ENCODE measurements around the gene PIK3CG.
A peak's percentile ranks its signal among the peaks of the same experiment; 100 is the strongest.
"Not testable (repeated sequence)": the region's sequence is repeated elsewhere in the genome, so short reads cannot be mapped to it uniquely, and the experiment has no call there.

The PIK3CG gene

GRCh38 chr7:106865130-106866041, at the start of gene PIK3CG:
Gene PIK3CG (plus strand): TSS chr7:106865282. CDS start chr7:106867562, 2,280 bp downstream.
- DNase-seq (ENCODE audit: low read depth, low spot score) = no peak

- DNase-seq (ENCODE audit: low read depth, low spot score) = no peak
Observed at GRCh38 chr7:106817098-106817497, 48.0 kb upstream of the PIK3CG start.

GRCh38 chr7:106818736-106819135, 46.3 kb upstream of the PIK3CG start:
- DNase-seq (ENCODE audit: low read depth, low spot score) = no peak

GRCh38 chr7:106819546-106819945, 45.5 kb upstream of the PIK3CG start:
- no peak for DNase-seq (ENCODE audit: low read depth, low spot score)

GRCh38 chr7:106820321-106821217, 44.5 kb upstream of the PIK3CG start:
- no peak for DNase-seq (ENCODE audit: low read depth, low spot score)

- no peak for DNase-seq (ENCODE audit: low read depth, low spot score)
Observed at GRCh38 chr7:106823631-106824030, 41.5 kb upstream of the PIK3CG start.

GRCh38 chr7:106824458-106824857, 40.6 kb upstream of the PIK3CG start:
- DNase-seq (ENCODE audit: low read depth, low spot score) = no peak

- no peak for DNase-seq (ENCODE audit: low read depth, low spot score)
Observed at GRCh38 chr7:106827626-106828025, 37.5 kb upstream of the PIK3CG start.

- DNase-seq (ENCODE audit: low read depth, low spot score) = no peak
Observed at GRCh38 chr7:106829496-106829895, 35.6 kb upstream of the PIK3CG start.

GRCh38 chr7:106830896-106831295, 34.2 kb upstream of the PIK3CG start:
- DNase-seq (ENCODE audit: low read depth, low spot score) = not testable (repeated sequence)

GRCh38 chr7:106836816-106837215, 28.3 kb upstream of the PIK3CG start:
- DNase-seq (ENCODE audit: low read depth, low spot score) = no peak

GRCh38 chr7:106839511-106839910, 25.6 kb upstream of the PIK3CG start:
- no peak for DNase-seq (ENCODE audit: low read depth, low spot score)

- peak; percentile 18 for DNase-seq (ENCODE audit: low read depth, low spot score)
Observed at GRCh38 chr7:106840342-106840741, 24.7 kb upstream of the PIK3CG start.

- no peak for DNase-seq (ENCODE audit: low read depth, low spot score)
Observed at GRCh38 chr7:106841896-106842390, 23.1 kb upstream of the PIK3CG start.

GRCh38 chr7:106844279-106844997, 20.6 kb upstream of the PIK3CG start:
- DNase-seq (ENCODE audit: low read depth, low spot score) = no peak

- DNase-seq (ENCODE audit: low read depth, low spot score) = no peak
Observed at GRCh38 chr7:106848049-106848448, 17.0 kb upstream of the PIK3CG start.

GRCh38 chr7:106848851-106849442, 16.1 kb upstream of the PIK3CG start:
- no peak for DNase-seq (ENCODE audit: low read depth, low spot score)

GRCh38 chr7:106851632-106852031, 13.4 kb upstream of the PIK3CG start:
- not testable (repeated sequence) for DNase-seq (ENCODE audit: low read depth, low spot score)

GRCh38 chr7:106853250-106853908, 11.7 kb upstream of the PIK3CG start:
- DNase-seq (ENCODE audit: low read depth, low spot score) = no peak

GRCh38 chr7:106855540-106856132, 9.4 kb upstream of the PIK3CG start:
- no peak for DNase-seq (ENCODE audit: low read depth, low spot score)
